C4-2B (cell line): Measurements from ENCODE around the gene GRK4.

Source experiments
- ZFX ChIP-seq: fragments of 450-650 bp; IDR thresholded peaks from 2 replicates; pipeline ENCODE4 v1.6.1; 2017
- TF ChIP-seq, protein P1 (sequence below): fragments of 450-650 bp; conservative IDR thresholded peaks from 2 replicates; pipeline ENCODE4 v1.5.1; 2017; ENCODE audit warnings: mild to moderate bottlenecking

DNA sequence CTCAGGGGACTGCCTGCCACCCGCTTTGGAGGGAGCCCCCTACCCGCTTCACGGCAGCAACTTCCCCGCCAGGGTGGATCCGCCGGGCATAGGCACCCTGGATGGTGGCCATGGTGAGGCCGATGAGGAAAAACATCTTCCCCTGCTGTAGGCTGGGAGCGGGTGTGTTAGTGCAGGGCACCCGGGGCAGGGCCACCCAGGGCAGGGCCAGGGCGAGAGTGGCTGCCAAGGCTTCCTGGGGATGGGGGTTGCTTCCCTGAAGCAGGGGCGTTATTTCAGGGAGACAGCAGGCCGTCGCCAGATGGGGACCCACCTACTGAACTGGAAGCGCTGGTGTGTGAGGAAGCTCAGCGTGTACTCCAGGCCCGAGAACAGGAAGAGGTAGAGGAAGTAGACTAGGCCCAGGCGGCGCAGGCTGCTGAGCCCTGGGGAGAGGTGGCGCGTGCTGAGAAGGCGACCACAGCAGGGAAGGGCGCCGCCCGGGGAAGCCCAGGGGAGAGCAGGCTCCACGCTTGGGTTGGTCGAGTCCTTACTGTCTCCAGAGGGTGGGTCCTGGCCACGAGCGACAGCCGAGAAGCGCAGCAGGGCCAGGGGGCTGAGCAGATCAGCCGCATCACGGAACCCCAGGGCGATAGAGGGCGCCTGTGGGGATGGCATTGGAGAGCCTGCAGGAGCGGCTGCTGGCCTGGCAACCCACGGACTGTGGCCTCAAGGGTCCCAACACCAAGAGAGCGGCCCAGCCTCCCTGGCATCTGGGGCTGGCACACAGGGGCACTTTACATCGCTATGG is 31.7 kb upstream of the GRK4 start:
- TF ChIP-seq, protein P1, sequence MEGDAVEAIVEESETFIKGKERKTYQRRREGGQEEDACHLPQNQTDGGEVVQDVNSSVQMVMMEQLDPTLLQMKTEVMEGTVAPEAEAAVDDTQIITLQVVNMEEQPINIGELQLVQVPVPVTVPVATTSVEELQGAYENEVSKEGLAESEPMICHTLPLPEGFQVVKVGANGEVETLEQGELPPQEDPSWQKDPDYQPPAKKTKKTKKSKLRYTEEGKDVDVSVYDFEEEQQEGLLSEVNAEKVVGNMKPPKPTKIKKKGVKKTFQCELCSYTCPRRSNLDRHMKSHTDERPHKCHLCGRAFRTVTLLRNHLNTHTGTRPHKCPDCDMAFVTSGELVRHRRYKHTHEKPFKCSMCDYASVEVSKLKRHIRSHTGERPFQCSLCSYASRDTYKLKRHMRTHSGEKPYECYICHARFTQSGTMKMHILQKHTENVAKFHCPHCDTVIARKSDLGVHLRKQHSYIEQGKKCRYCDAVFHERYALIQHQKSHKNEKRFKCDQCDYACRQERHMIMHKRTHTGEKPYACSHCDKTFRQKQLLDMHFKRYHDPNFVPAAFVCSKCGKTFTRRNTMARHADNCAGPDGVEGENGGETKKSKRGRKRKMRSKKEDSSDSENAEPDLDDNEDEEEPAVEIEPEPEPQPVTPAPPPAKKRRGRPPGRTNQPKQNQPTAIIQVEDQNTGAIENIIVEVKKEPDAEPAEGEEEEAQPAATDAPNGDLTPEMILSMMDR, result no peak
- no peak for TF ChIP-seq ZFX
